ENCODE measurements around the gene ATP1B1. TPM values are rescaled to one million over a fixed set of nuclear protein-coding genes. Genes with fewer than 3 reads are reported as not detected.

The ATP1B1 gene
- total and polyA plus RNA-seq, 2 of the 8 experiments (the other 6 are each of a cell fraction or from before 2014, with no cell fraction given): 16.3 to 76.5 TPM

- TF ChIP-seq RXRA (IDR thresholded peaks at IDR 0.05; ENCODE audit: insufficient read depth, low read depth, low read length) (no peak), RBBP5 (IDR thresholded peaks at IDR 0.05; ENCODE audit: borderline replicate concordance, low read depth, low read length) (no peak; the same call in 1 of the 2 replicates), JUN (IDR thresholded peaks at IDR 0.05; ENCODE audit: low read depth, low read length) (no peak), GABPA (IDR thresholded peaks at IDR 0.05; ENCODE audit: borderline replicate concordance, insufficient read depth, low read length) (no peak)
Observed at GRCh38 chr1:169106095-169106920, at the start of gene ATP1B1 (continued).

All from H1 (cell line).